DND-41 (cell line): Measurements from ENCODE around the gene LDB1.

Source experiments
- ATAC-seq: fragments of 200-7000 bp; cut with Tn5 transposase; 3 replicates; pipeline ENCODE4 v1.9.1; 2021; ENCODE audit warnings: low read depth; ENCODE audit not compliant: insufficient read depth
- DNase-seq: peaks from one replicate; pipeline ENCODE4 v3.0.0-alpha.2; 2020
- H2AFZ ChIP-seq: 2 replicates; pipeline ENCODE4 v1.6.0; 2012; ENCODE audit warnings: low read depth, low read length
- H3K27ac ChIP-seq: 2 replicates; pipeline ENCODE4 v1.5.1; 2012; ENCODE audit warnings: low read length, inconsistent platforms
- H3K27me3 ChIP-seq: fragments of 200-600 bp; sonication (generic); 2 replicates; pipeline ENCODE4 v1.6.0; 2012; ENCODE audit warnings: low read length, mild to moderate bottlenecking, inconsistent platforms; ENCODE audit not compliant: insufficient read depth, poor library complexity
- H3K36me3 ChIP-seq: 2 replicates; pipeline ENCODE4 v1.5.1; 2012; ENCODE audit warnings: low read length, inconsistent platforms; ENCODE audit not compliant: insufficient read depth
- H3K4me1 ChIP-seq: 2 replicates; pipeline ENCODE4 v1.5.1; 2012; ENCODE audit warnings: mild to moderate bottlenecking, low read length; ENCODE audit not compliant: insufficient read depth
- H3K4me2 ChIP-seq: 2 replicates; pipeline ENCODE4 v1.6.0; 2012; ENCODE audit warnings: mild to moderate bottlenecking, moderate library complexity, low read length, inconsistent platforms; ENCODE audit not compliant: insufficient read depth
- H3K4me3 ChIP-seq, 2 experiments: fragments of 200-600 bp in 1 of 2; shearing (Covaris generic) in 1 of 2; 2 replicates each; pipeline ENCODE4 v1.5.1; 2012 to 2016; ENCODE audit warnings: inconsistent platforms in 2 of 2, low read length in 2 of 2, mild to moderate bottlenecking in 2 of 2, low read depth in 1 of 2, moderate library complexity in 1 of 2
- H3K79me2 ChIP-seq: 2 replicates; pipeline ENCODE4 v1.6.0; 2012; ENCODE audit warnings: low read length, inconsistent platforms; ENCODE audit not compliant: insufficient read depth
- H3K9ac ChIP-seq: 2 replicates; pipeline ENCODE4 v1.6.0; 2012; ENCODE audit warnings: low read depth, mild to moderate bottlenecking, inconsistent platforms, low read length, moderate library complexity
- H3K9me3 ChIP-seq: 2 replicates; pipeline ENCODE4 v1.5.1; 2012; ENCODE audit warnings: low read length, moderate library complexity, mild to moderate bottlenecking, inconsistent platforms; ENCODE audit not compliant: insufficient read depth, severe bottlenecking
- H4K20me1 ChIP-seq: 2 replicates; pipeline ENCODE4 v1.6.0; 2012; ENCODE audit warnings: low read length; ENCODE audit not compliant: insufficient read depth
- CTCF ChIP-seq: IDR thresholded peaks from 2 replicates; pipeline ENCODE4 v1.5.1; 2012; ENCODE audit warnings: borderline replicate concordance, low read length, moderate library complexity, mild to moderate bottlenecking; ENCODE audit not compliant: poor library complexity, severe bottlenecking; ENCODE audit errors: extremely low read depth
- EZH2 ChIP-seq: IDR thresholded peaks from 3 replicates; pipeline ENCODE4 v1.6.1; 2012; ENCODE audit warnings: borderline replicate concordance, low read depth, mild to moderate bottlenecking, moderate library complexity, low read length, inconsistent platforms; ENCODE audit not compliant: severe bottlenecking

LDB1 gene

GRCh38 chr10:102064868-102065560 lies 55.2 kb downstream of the LDB1 start, which contains the start of gene HPS6:
Gene HPS6, plus strand, starts transcription at chr10:102065349. Its CDS starts 126 bp downstream, at chr10:102065475.
- Histone ChIP-seq H3K27me3 (no peaks in the 10 kb centered on the region), H3K79me2 (peaks cover 28% of the 10 kb centered on the region), H4K20me1 (peaks cover 30% of the 10 kb centered on the region), H3K4me2 (peak within 1 kb of the TSS; percentile 100), H3K27ac (peak within 1 kb of the TSS; percentile 71), H3K9ac (peak within 1 kb of the TSS; percentile 94), H3K4me1 (peaks cover 31% of the 10 kb centered on the region), H3K9me3 (no peaks in the 10 kb centered on the region), H2AFZ (peak within 1 kb of the TSS; percentile 93), H3K36me3 (peaks cover 22% of the 10 kb centered on the region), H3K4me3 (peak within 1 kb of the TSS; percentile 90)
- ATAC-seq (peak; percentile 98), DNase-seq (peak; percentile 90)
- TF ChIP-seq CTCF (peak; percentile 43), EZH2 (no peak)

- no peak for ATAC-seq
- Histone ChIP-seq H3K79me2 (peaks cover 28% of the 10 kb centered on the region), H3K4me1 (peaks cover 31% of the 10 kb centered on the region), H3K27ac (peak overlapping the region; percentile 70), H3K36me3 (peaks cover 22% of the 10 kb centered on the region), H3K4me3 (peak overlapping the region; percentile 90; a peak in 3 of 4 replicates), H3K27me3 (no peaks in the 10 kb centered on the region), H3K4me2 (peak overlapping the region; percentile 100), H2AFZ (peak overlapping the region; percentile 93), H4K20me1 (peaks cover 30% of the 10 kb centered on the region), H3K9me3 (no peaks in the 10 kb centered on the region), H3K9ac (peak overlapping the region; percentile 94)
- TF ChIP-seq CTCF = no peak
- no peak for TF ChIP-seq EZH2
- DNase-seq = no peak
Measured at GRCh38 chr10:102064503-102064867, 55.7 kb downstream of the LDB1 start.

GRCh38 chr10:102059987-102060386 lies 60.2 kb downstream of the LDB1 start:
- no peak overlapping the region for H3K4me2 ChIP-seq
- DNase-seq = no peak
- no peak overlapping the region for H2AFZ ChIP-seq
- peaks cover 4% of the 10 kb centered on the region; the same call in 1 of the 2 replicates for H4K20me1 ChIP-seq
- no peaks in the 10 kb centered on the region; the same call in 1 of the 2 replicates for H3K36me3 ChIP-seq
- peaks cover 22% of the 10 kb centered on the region for H3K4me1 ChIP-seq
- H3K27me3 ChIP-seq = no peaks in the 10 kb centered on the region
- no peak overlapping the region for H3K9ac ChIP-seq
- TF ChIP-seq CTCF (no peak), EZH2 (no peak)
- no peaks in the 10 kb centered on the region for H3K9me3 ChIP-seq
- no peak overlapping the region for H3K27ac ChIP-seq
- H3K79me2 ChIP-seq = peaks cover 10% of the 10 kb centered on the region
- H3K4me3 ChIP-seq = no peak overlapping the region
- ATAC-seq = no peak
